Pancreas (tissue), 10 donors: ENCODE measurements around the gene SPAG16. TPM values are rescaled to one million over a fixed set of nuclear protein-coding genes. Genes with fewer than 3 reads are reported as not detected.

Experiments used
- ATAC-seq, 4 donors: fragments of 200-7000 bp; cut with Tn5 transposase; one replicate each; pipeline versions ENCODE4 v1.8.0 to v1.9.1; 2020; ENCODE audit warnings: mild to moderate bottlenecking in 4 of 4, moderate library complexity in 4 of 4
- DNase-seq, 6 donors: peaks; one replicate each; pipeline ENCODE4 v3.0.0-alpha.2; 2020
- FAIRE-seq: peaks from 2 replicates; lab custom pipeline; 2012; peaks lifted over from hg19 to GRCh38; lab: Jason Lieb, UNC
- H3K27ac ChIP-seq, 4 donors: fragments of 200-600 bp; sonication (generic); 1 replicate in 3 of 4; 2 replicates in 1 of 4; pipeline versions ENCODE4 v1.5.0 to v1.8.0; 2020
- H3K27me3 ChIP-seq, 4 donors: fragments of 200-600 bp; one replicate each; pipeline ENCODE4 v1.8.0; 2021
- H3K36me3 ChIP-seq, 3 donors: fragments of 200-600 bp; sonication (generic) in 1 of 3; one replicate each; pipeline versions ENCODE4 v1.5.0 to v1.8.0; 2020 to 2021
- H3K4me1 ChIP-seq, 3 donors: fragments of 200-600 bp; one replicate each; pipeline ENCODE4 v1.8.0; 2021
- H3K4me3 ChIP-seq, 4 donors: fragments of 200-600 bp; sonication (generic) in 2 of 4; one replicate each; pipeline versions ENCODE4 v1.5.0 to v1.8.0; 2020 to 2021
- H3K9me3 ChIP-seq, 4 donors: fragments of 200-600 bp; one replicate each; pipeline ENCODE4 v1.8.0; 2021
- WGBS, 2 donors: extraction: QIAGEN DNeasy Blood & Tissue Kit; methylation state at CpG; one replicate each; pipeline ENCODE4 v1.1.7; 2013; 5-methylcytosine and 5-hydroxymethylcytosine counted together
- intact Hi-C, 3 donors: fragments of 100-400 bp; cut with DNase I; formaldehyde crosslinking; loops; one replicate each; pipeline versions ENCODE4 v1.11.1 to v1.14.2; 2022
- polyA plus RNA-seq, 2 donors: library from polyadenylated mRNA; stranded (reverse); fragments of 200-250 nt; gene quantifications; one replicate each; pipeline ENCODE4 v1.2.3, GENCODE V29; 2013
- total RNA-seq, 6 donors: library from RNA; stranded (reverse); fragmentation: NEBNext Ultra II Directional in 4 of 6; extraction: Animal tissue kit (Norgen Biotek cat#: 25700) in 4 of 6; gene quantifications; one replicate each; pipeline versions ENCODE4 v1.2.1 to v1.2.4, GENCODE V29; 2021 to 2023
- TF ChIP-seq, protein P1 (sequence below), 4 donors: fragments of 200-600 bp; sonication (generic) in 3 of 4; IDR thresholded peaks; one replicate each; pipeline versions ENCODE4 v1.5.0 to v1.8.0; 2021; ENCODE audit warnings: antibody characterized with exemption in 4 of 4
- donor health status: healthy with polysubstance abuse.
- donor health status: DM: no; HTN: no; CAD: no; lungs with moderate emphysema.
- donor health status: DM: no; HTN: no; CAD: no.
- donor health status: control.
- donor health status: control.
- donor health status: Bipolar disorder and iron deficiency.
- donor health status: DM: yes; HTN: yes; CAD: no.
- donor health status: DM: no; HTN: no; CAD: no.
- donor health status: DM: no; HTN: no; CAD: no.
- donor health status: DM: yes; HTN: yes; CAD: no.

The SPAG16 gene
- total and polyA plus RNA-seq, 8 donors = 9.7 to 25.7 (median 11.7) TPM

DNA sequence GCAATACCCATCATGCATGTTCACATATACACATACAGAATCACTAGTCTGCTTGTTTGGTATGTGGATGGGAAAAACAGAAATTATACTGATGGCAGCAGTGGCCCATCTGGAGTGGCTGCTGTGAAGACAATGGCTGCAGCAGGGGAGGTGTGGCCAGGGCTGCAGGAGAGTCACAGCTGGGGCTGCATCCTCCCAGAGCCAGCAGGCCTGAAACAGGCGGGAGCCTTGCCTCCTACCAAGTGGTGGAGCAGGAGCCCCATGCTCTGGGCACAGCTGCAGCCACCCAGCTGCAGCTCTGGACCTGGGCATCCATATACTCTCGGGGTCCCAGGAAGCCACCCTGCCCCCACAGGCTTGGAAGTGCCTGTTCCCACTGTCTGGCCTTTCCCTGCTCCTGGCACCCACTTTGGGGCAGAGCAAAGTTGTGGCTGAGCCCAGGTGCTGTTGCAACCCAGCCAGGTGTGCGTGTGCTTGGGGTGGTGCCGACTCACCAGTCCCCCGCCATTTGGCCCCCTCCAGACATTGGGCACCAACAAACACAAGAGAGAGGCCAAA, 136.6 kb downstream of the SPAG16 start:
- no peak for FAIRE-seq
- WGBS, 2 donors = 91 to 100% methylated on average over 5 of the region's 5 CpGs
- Histone ChIP-seq H3K27ac (no peak overlapping the region), H3K27me3 (no peaks in the 10 kb centered on the region), H3K36me3 (no peaks in the 10 kb centered on the region), H3K9me3 (no peaks in the 10 kb centered on the region), H3K4me3 (no peak overlapping the region), H3K4me1 (no peaks in the 10 kb centered on the region)
- no peak for ATAC-seq
- TF ChIP-seq, protein P1, sequence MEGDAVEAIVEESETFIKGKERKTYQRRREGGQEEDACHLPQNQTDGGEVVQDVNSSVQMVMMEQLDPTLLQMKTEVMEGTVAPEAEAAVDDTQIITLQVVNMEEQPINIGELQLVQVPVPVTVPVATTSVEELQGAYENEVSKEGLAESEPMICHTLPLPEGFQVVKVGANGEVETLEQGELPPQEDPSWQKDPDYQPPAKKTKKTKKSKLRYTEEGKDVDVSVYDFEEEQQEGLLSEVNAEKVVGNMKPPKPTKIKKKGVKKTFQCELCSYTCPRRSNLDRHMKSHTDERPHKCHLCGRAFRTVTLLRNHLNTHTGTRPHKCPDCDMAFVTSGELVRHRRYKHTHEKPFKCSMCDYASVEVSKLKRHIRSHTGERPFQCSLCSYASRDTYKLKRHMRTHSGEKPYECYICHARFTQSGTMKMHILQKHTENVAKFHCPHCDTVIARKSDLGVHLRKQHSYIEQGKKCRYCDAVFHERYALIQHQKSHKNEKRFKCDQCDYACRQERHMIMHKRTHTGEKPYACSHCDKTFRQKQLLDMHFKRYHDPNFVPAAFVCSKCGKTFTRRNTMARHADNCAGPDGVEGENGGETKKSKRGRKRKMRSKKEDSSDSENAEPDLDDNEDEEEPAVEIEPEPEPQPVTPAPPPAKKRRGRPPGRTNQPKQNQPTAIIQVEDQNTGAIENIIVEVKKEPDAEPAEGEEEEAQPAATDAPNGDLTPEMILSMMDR (IDR thresholded peaks at IDR 0.05) = no peak
- intact Hi-C loops = no loop called here
- DNase-seq = peak in 1 of 6 donors; percentile 38

DNA sequence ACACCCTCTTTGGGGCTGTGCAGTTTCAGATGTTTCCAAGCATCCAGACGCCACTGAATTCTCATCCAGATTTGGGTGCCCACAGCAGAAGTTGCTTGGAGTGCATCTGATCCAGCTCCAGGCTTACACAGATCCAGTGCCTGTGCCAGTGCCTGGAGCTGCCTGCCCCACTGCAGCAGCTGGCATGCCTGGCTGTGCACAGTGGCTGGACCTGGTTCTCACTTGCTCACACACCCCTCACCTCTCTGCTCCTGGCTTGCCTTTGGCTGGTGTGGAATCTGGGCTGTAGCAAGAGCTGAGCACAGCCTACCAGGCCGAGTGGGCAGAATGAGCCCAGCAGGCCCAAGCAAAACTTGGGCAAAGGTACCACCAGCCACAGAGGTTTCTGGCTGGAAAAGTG, 137.9 kb downstream of the SPAG16 start:
- Histone ChIP-seq H3K9me3 (no peaks in the 10 kb centered on the region), H3K4me1 (no peaks in the 10 kb centered on the region), H3K36me3 (no peaks in the 10 kb centered on the region), H3K4me3 (no peak overlapping the region), H3K27ac (no peak overlapping the region), H3K27me3 (no peaks in the 10 kb centered on the region)
- FAIRE-seq (no peak), ATAC-seq (no peak), DNase-seq (peak in 1 of 6 donors; percentile 31)
- WGBS, 2 donors = 74 to 91% methylated on average over 2 of the region's 2 CpGs
- TF ChIP-seq, protein P1 (IDR thresholded peaks at IDR 0.05) = no peak
- intact Hi-C loops = no loop called here

GRCh38 chr2:213425618-213426017, 141.4 kb downstream of the SPAG16 start:
- 67 to 71% methylated on average over 1 of the region's 1 CpG for WGBS, 2 donors
- DNase-seq (no peak), FAIRE-seq (no peak), ATAC-seq (no peak)
- Histone ChIP-seq H3K4me3 (no peak overlapping the region), H3K36me3 (no peaks in the 10 kb centered on the region), H3K27me3 (no peaks in the 10 kb centered on the region), H3K4me1 (no peaks in the 10 kb centered on the region), H3K9me3 (no peaks in the 10 kb centered on the region), H3K27ac (no peak overlapping the region)
- intact Hi-C loops = no loop called here
- TF ChIP-seq, protein P1 (IDR thresholded peaks at IDR 0.05) = no peak

DNA sequence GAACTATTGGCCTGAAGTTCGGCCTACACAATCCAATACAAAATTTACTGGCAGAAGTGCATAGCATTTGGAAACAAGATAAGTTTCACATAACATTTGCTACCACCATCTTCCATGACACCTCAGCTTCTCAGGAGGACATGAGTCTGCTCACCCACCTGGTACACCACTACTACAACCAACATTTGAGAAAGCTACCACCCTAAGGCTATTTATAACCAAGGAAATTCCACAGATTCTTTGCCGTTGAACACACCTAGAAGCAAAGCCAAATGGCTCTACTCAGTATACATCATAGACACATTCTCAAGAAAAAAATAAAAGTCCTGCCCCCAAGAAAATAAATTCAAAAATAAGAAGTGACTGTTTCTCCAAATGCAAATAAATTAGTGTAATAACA, 145.3 kb downstream of the SPAG16 start:
- FAIRE-seq (no peak), ATAC-seq (no peak), DNase-seq (no peak)
- Histone ChIP-seq H3K9me3 (no peaks in the 10 kb centered on the region), H3K27ac (no peak overlapping the region), H3K4me3 (no peak overlapping the region), H3K4me1 (no peaks in the 10 kb centered on the region), H3K36me3 (no peaks in the 10 kb centered on the region), H3K27me3 (no peaks in the 10 kb centered on the region)
- intact Hi-C loops = no loop called here
- 77 to 81% methylated on average over 2 of the region's 2 CpGs for WGBS, 2 donors
- TF ChIP-seq, protein P1 (IDR thresholded peaks at IDR 0.05) = no peak

- no peak for ATAC-seq
- intact Hi-C loops = no loop called here
These were observed 159.7 kb downstream of the SPAG16 start for GRCh38 chr2:213443921-213444320.

More at GRCh38 chr2:213443921-213444320, 159.7 kb downstream of the SPAG16 start:
- Histone ChIP-seq H3K4me3 (no peak overlapping the region), H3K4me1 (no peaks in the 10 kb centered on the region), H3K9me3 (no peaks in the 10 kb centered on the region), H3K27me3 (no peaks in the 10 kb centered on the region), H3K36me3 (no peaks in the 10 kb centered on the region), H3K27ac (no peak overlapping the region)
- TF ChIP-seq, protein P1 (IDR thresholded peaks at IDR 0.05) = no peak
- DNase-seq (no peak), FAIRE-seq (no peak)
- 58 to 68% methylated on average over 2 of the region's 2 CpGs for whole genome bisulfite sequencing, 2 donors
